NCI-H524 treated with DMSO at 0.1 percent for 48 hours (cell line): ENCODE data around the gene OXLD1.
A peak's percentile ranks its signal among the peaks of the same experiment; 100 is the strongest.

Experiments used
- DNase-seq: peaks from one replicate; lab custom pipeline; 2025; lab: John Stamatoyannopoulos, UW

Gene OXLD1

GRCh38 chr17:81702934-81703746 lies 36.7 kb upstream of the OXLD1 start, which contains the start of gene MRPL12:
Gene MRPL12, plus strand, starts transcription at chr17:81703367. Its CDS starts 135 bp downstream, at chr17:81703502.
- peak; percentile 89 for DNase-seq

- DNase-seq, result no peak
These were observed 35.1 kb upstream of the OXLD1 start for GRCh38 chr17:81701288-81702071.

GRCh38 chr17:81700353-81701287 lies 34.2 kb upstream of the OXLD1 start:
- DNase-seq, result no peak

DNA sequence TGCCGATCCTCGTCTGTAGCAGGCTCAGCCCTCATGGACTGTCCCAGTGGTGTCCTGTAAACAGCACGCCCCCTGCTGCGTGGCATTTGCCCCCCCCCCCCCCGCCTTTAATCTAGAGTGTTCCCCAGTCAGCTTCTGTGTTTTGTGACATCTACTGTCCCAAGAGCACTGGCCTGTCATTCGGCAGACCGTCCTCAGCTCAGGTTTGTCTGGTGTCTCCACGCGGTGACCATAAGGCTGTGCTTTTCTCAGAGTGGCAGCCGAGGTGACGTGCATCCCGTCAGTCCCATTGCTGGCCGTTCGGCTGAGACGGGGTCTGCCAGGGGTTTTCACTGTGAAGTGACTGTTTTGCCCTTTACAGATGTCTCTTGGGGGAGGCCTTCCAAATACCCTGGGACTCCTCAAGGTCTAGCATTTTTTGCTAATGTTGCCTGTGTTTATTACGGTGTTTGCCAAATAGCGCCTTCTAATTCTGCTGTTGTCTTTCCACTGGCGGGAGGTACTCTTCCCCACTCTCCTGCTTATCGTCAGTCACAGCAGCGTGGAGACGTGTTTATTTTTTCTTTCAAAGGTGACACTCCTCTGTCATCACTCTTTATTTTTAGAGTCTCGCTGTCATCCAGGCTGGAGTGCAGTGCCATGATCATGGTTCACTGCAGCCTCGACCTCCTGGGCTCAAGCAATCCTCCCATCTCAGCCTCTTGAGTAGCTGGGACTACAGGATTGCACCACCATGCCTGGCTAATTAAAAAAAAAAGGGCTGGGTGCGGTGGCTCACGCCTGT lies 31.0 kb upstream of the OXLD1 start:
- DNase-seq, result no peak

DNA sequence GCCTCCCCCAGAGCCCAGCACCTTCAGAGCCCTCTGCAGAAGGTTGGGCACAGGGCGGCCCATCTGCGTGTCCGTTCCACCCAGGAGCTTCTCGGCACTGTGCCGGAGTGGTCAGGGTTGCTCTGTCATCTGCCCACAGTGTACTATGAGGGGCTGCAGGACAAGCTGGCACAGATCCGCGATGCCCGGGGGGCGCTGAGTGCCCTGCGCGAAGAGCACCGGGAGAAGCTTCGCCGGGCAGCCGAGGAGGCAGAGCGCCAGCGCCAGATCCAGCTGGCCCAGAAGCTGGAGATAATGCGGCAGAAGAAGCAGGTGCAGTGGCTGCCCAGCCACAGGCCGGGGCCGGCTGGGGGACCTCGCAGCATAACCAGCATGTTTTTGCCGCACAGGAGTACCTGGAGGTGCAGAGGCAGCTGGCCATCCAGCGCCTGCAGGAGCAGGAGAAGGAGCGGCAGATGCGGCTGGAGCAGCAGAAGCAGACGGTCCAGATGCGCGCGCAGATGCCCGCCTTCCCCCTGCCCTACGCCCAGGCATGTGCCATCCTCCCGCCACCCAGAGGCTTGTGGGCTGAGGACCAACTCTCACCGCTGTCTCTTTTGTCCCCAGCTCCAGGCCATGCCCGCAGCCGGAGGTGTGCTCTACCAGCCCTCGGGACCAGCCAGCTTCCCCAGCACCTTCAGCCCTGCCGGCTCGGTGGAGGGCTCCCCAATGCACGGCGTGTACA lies 30.0 kb upstream of the OXLD1 start:
- DNase-seq, result no peak

GRCh38 chr17:81695801-81696200 lies 29.4 kb upstream of the OXLD1 start:
- no peak for DNase-seq

DNA sequence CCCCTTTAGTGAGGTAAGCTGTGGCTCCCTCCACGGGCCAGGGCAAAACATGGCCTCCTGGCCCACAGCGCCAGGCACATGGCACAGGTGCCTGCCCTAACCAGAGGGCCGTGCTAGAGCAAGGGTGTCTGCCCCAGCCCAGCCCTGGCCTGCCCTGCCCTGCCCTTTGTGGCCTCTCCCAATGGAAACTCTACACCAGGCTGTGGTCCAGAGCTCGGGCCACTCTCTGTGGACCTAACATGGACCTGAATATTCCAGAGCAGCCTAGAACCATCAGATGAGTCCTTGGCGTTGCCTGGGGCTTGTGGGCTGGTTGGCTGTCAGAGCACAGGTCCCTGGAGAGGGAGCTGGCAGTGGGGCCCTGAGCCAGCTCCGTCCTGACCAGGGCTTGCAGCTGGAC lies 28.8 kb upstream of the OXLD1 start:
- no peak for DNase-seq

DNA sequence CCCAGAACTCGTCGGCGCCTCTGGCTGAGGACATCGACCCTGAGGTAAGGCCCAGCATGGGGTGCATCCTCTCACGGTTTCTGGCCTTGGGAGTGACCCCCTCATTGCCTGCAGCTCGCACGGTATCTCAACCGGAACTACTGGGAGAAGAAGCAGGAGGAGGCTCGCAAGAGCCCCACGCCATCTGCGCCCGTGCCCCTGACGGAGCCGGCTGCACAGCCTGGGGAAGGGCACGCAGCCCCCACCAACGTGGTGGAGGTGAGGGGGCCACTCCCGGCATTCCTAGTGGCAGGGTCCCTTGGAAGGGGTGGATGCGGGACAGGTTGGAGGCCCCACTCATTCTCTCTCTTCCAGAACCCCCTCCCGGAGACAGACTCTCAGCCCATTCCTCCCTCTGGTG lies 28.4 kb upstream of the OXLD1 start:
- DNase-seq, result no peak

GRCh38 chr17:81693509-81694210 lies 27.3 kb upstream of the OXLD1 start:
- no peak for DNase-seq

GRCh38 chr17:81691608-81692007 lies 25.2 kb upstream of the OXLD1 start:
- DNase-seq, result no peak

- no peak for DNase-seq
These were observed 24.8 kb upstream of the OXLD1 start for GRCh38 chr17:81691196-81691595.

GRCh38 chr17:81690549-81690948 lies 24.1 kb upstream of the OXLD1 start:
- DNase-seq, result no peak

GRCh38 chr17:81690066-81690465 lies 23.7 kb upstream of the OXLD1 start:
- no peak for DNase-seq

- DNase-seq, result no peak
These were observed 22.2 kb upstream of the OXLD1 start for GRCh38 chr17:81688616-81689015.

GRCh38 chr17:81687770-81688541 lies 21.6 kb upstream of the OXLD1 start:
- no peak for DNase-seq

DNA sequence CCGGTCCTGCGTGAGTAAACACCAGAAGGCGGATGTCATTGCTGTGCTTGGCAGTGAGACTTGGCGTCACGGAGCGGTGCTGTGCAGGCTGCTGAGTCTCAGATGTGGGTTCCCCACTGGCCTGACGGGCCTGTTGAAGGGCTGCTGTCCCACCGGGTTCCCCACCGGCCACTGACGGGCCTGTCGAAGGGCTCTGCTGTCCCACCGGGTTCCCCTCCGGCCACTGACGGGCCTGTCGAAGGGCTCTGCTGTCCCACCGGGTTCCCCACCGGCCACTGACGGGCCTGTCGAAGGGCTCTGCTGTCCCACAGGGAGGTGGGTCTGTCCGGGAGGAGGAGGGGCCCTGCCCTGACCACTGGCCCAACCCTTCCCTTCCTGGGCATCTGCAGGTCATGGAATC lies 20.2 kb upstream of the OXLD1 start:
- no peak for DNase-seq

GRCh38 chr17:81685108-81685507 lies 18.7 kb upstream of the OXLD1 start:
- no peak for DNase-seq

- DNase-seq, result no peak
These were observed 18.1 kb upstream of the OXLD1 start for GRCh38 chr17:81684442-81684911.
